ENCODE results near the gene STIP1. TPM values are rescaled to one million over a fixed set of nuclear protein-coding genes. Genes with fewer than 3 reads are reported as not detected.

STIP1 gene
- total and polyA plus RNA-seq, 9 of the 15 experiments (the other 6 are each of a cell fraction or from before 2014, with no cell fraction given) = 58.1 to 465 (median 346) TPM

GRCh38 chr11:64185693-64186491 lies at the start of gene STIP1 (continued):
- no peak for TF ChIP-seq DEAF1 (CRISPR knock-in tag; IDR thresholded peaks at IDR 0.05)
- no peak; the same call in 1 of the 2 replicates for TF ChIP-seq GTF2E2 (tag; IDR thresholded peaks at IDR 0.05)
- TF ChIP-seq GABPB1 (CRISPR knock-in tag; IDR thresholded peaks at IDR 0.05) = peak; percentile 41; the same call in 1 of the 2 replicates
- no peak for TF ChIP-seq ZNF311 (CRISPR knock-in tag; IDR thresholded peaks at IDR 0.05)
- TF ChIP-seq E2F8 (IDR thresholded peaks at IDR 0.05; ENCODE audit: low read depth, partially characterized antibody) = peak; percentile 60
- no peak for TF ChIP-seq ZFPM2 (CRISPR knock-in tag; IDR thresholded peaks at IDR 0.05)
- TF ChIP-seq ZNF589 (CRISPR knock-in tag; IDR thresholded peaks at IDR 0.05; ENCODE audit: low read depth) = no peak
- TF ChIP-seq TFAP4 (CRISPR knock-in tag; IDR thresholded peaks at IDR 0.05; ENCODE audit: borderline replicate concordance) = peak; percentile 25; the same call in 1 of the 2 replicates
- no peak for TF ChIP-seq DNMT1 (IDR thresholded peaks at IDR 0.05)
- TF ChIP-seq SP2 (IDR thresholded peaks at IDR 0.05; ENCODE audit: extremely low read depth, low read depth, low read length, poor library complexity, severe bottlenecking) = peak; percentile 90
